H1 (cell line): ENCODE measurements around the gene KMT5C. TPM values are rescaled to one million over a fixed set of nuclear protein-coding genes. Genes with fewer than 3 reads are reported as not detected.

Experiments
- CHD7 ChIP-seq: fragments of 300-600 bp; sonication (generic); IDR thresholded peaks from 2 replicates; pipeline ENCODE4 v1.7.1; 2012; ENCODE audit warnings: low read length, moderate library complexity, mild to moderate bottlenecking, inconsistent platforms; ENCODE audit not compliant: insufficient replicate concordance
- polyA plus RNA-seq, 7 experiments: library from polyadenylated mRNA; depleted of rRNA in 3 of 7; stranded (reverse) in 5 of 7; unstranded in 2 of 7; fragments of >200 nt in 5 of 7; fragments of 200-250 nt in 2 of 7; gene quantifications; 1 replicate in 5 of 7; 2 replicates in 1 of 7; 4 replicates in 1 of 7; pipeline versions ENCODE4 v1.2.1 to v1.2.3, GENCODE V29; 2011 to 2013; ENCODE audit warnings: missing spikeins in 2 of 7, mixed read lengths in 2 of 7
- total RNA-seq: library from RNA; stranded (reverse); fragmentation: NEBNext Ultra II Directional; extraction: Animal tissue kit (Norgen Biotek cat#: 25700); gene quantifications from 2 replicates; pipeline ENCODE4 v1.2.1, GENCODE V29; 2021

Gene KMT5C
- total and polyA plus RNA-seq, 2 of the 8 experiments (the other 6 are each of a cell fraction or from before 2014, with no cell fraction given) = 24.9 to 31.5 TPM

- no peak for TF ChIP-seq CHD7
Measured at GRCh38 chr19:55305983-55306562, 33.6 kb upstream of the KMT5C start (continued).
